OCI-M1 (cell line): ENCODE data around the gene RPTOR.
"Not testable (repeated sequence)": the region's sequence is repeated elsewhere in the genome, so short reads cannot be mapped to it uniquely, and the experiment has no call there.

Experiments used
- DNase-seq: peaks from one replicate; lab custom pipeline; 2025; lab: John Stamatoyannopoulos, UW

The RPTOR gene

DNA sequence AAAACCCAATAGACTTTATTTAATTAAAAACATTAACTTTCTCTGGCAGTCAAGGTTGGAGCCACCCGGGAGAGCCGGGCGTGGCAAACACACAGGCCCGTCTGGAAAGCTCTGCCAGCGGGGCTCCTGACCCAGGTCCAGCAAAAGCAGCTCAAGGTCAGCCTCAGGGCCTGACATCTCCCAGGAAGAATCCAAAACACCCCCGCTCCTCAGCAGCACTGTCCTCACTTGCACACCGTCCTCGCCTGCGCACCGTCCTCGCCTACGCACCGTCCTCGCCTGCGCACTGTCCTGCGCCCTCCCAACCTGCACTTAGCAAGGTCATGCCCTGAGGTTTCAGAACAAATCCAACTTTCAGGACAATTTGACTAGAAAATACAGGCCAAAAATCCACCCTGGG, 31.4 kb upstream of the RPTOR start:
- no peak for DNase-seq

DNA sequence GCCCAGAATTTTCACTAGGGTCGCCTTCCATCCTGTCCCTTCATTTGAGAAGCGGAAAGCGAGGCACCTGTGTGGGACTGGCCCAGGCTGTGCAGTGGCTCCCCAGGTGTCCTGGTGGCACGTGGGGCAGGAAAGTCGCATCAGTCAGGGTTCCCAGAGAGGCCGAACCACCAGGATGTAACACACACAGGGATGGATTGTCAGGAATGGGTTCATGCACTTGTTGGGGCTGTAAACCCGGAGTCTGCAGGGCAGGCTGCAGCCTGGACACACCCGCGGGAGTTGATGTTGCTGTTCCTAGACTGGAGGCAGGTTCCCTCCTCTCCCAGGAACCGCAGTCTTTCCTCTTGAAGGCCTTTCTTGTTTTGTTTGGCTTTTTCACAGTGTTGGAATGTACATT, 30.7 kb upstream of the RPTOR start:
- DNase-seq, result no peak

DNA sequence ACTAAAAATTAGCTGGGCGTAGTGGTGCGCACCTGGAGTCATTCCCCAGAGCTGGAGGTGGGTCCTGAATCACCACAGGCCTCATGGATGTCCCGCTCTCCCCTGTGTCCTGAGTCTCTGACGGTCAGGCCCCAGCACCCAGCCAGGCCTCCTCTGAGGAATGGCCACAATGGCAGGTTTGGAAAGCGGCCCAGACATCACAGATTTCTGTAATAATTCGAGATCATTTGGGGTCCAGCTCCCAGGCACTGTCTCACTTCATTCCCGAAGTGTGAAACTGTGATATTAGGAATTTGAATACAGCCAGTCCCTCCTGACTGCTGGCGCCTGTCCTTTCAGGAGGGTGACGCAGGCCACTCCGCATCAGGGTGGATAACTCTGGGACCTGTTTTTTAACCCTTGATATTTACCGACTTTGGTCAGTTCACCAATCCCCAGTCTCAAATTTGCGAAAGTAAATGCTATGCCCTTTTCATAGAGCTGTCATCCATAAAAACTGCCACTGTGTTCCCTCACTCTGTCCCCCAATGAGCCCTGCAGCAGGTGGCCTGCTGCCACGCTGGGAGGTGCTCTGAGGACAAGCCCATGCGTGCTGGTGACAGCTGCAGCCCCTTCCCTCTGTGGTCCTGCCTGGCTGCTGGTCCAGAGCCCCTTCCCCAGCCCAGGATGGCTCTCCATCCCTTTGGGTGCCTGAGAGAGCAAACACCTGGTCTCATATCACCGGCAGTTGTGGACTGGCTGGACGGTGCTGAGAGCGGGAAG, 28.3 kb upstream of the RPTOR start:
- no peak for DNase-seq

DNA sequence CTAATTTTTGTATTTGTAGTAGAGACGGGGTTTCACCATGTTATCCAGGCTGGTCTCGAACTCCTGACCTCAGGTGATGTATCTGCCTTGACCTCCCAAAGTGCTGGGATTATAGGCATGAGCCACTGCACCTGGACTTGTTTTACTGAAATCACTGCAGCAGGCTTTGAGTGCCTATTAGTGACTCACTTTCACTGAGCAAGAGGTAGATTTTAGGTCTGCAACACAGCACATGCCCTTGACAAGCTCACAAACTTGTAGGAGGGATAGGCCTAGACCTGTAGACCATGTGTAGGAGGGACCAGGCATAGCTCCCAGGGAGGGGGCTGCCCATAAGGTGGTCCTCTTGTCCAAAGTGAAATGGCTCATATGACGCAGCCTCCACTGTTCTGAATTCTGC, 27.0 kb upstream of the RPTOR start:
- DNase-seq, result no peak

DNA sequence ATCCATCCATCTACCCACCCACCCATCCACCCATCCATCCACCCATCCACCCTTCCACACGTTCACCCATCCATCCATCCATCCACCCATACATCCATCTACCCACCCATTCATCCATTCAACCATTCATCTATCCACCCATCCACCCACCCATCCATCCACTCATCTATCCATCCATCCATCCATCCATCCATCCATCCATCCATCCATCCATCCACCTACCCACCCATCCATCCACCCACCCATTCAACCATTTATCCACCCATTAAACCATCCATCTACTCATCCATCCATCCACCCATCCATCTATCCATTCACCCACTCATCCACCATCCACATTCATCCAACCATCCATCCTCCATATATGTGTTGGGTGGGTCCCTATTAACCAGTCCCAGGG, 26.2 kb upstream of the RPTOR start:
- DNase-seq, result no peak

DNA sequence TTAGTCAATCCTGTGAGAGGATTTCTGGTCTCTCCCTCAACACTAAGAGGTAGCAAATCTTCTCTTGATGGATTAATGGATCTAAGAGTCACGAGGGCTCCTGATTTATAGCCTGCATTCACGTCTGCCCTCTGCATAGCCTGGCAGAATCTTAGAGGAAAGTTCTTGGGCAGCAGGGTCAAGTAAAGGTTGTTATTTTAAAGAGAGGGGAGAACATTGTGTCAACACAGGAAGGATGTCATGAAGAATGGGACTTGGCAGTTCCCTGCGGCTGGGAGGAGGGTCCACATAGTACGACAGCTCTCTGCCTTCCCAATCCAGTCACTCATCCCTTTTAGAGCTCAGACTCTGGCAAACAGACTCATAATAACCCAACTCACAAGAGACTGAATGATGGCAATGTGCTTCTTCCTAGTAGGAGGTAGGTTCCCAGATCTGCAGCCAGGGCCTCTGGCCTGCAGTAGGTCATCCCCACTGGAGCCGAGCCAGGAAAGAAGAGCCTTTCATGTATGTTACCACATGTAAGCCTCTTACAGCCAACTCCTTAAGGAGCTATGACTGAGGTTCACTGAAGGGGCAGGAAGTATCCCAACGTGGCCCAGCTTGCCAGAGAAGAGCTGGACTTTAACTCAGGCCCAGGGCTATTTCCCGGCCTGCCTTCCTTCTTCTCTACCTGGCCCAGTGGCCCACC, 25.4 kb upstream of the RPTOR start:
- DNase-seq, result no peak

DNA sequence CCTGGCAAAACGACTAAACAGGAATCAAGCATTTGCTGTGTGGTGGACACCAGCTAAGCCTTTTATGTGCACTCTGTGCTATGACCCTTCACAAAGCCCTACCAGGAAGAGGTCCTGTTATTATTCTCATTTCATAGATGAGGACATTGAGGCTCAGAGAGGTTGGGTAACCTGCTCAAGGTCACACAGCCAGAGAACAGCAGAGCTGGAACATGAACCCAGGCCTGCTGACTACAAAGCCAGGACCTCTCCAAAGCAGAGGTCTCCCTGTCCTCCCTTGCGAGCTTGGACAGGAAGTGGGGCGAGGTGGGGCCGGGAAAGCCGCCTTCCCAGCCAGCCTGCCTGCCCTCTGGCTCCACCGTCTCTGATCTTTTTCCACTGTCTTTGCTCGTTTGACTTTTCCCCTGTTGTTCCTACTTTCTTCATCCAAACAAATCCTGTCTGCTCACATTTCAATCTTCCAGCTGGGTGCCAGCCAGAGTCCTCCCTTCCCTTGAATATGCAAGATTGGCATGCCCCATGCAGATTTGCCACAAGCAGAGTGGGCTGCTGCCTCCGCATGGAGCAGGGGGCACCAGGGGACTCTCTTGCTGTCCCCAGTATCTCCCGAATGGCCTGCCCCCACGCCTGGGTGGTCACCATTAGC, 23.7 kb upstream of the RPTOR start:
- DNase-seq, result no peak

DNA sequence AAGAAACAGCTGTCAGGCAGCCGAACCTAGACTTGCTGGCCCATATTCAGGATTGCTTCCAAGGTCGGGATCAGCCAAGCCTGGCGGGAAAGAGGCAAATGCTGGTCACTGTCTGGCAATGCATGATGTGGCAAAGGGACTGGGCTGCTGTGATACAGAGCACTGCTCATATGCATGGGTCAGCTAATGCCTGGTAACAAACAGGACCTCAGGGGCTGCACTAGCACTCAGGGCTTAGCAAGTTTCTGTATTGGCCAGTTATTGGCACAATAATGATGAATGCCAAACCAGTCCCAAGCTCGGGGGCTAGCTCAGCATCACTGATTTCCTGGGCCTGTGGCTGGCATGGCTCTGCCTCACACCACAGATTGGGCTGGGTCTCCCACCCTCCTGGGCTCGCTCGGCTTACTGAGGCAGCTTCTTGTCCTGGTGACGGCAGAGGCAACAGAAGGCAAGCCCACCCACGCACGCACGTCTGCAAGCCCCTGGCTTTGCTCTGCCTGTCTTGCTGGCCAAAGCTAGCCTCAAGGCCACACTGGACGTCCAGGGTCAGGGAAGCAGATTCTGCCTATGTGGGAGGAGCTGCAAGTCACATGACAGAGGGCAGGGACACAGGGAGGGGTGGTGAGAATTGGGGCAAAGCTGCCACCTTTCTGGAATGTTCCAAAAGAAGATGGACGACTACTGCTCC, 21.4 kb upstream of the RPTOR start:
- no peak for DNase-seq

DNA sequence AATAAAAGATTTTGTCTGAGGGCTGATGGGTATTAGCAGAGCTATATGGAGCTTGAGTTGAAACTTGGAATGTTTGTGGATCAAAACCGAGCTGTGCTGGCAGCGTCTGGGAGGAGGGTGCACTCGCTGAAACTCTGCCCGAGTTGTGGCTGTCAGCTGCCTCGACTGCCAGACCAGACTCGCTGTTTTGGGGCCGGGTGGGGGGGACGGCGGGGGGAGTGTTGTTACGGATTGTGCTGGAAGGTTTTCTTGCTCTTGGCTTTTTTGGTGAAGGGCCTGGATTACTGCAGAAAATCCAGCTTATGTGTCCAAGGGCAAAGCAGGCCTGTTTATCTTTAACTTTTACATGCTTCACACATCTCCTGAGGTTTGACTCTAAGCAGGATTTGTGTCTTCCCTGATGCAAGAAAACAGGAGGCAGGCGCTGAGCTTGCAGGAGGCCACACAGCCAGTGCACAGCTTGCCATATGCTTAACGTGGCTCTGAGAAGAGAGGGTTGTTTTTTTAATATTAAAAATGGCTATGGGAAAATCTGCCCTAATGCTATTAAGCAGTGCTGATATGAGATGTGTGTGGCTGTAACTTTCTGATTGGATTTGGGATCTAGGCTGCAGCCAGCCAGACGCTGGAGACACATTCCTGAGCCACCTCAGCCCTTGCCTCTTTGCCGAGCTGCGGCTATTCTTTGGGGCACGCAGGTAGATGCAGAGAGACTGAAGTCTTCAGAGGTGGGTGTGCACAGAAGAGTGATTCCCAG, 20.5 kb upstream of the RPTOR start:
- no peak for DNase-seq

DNA sequence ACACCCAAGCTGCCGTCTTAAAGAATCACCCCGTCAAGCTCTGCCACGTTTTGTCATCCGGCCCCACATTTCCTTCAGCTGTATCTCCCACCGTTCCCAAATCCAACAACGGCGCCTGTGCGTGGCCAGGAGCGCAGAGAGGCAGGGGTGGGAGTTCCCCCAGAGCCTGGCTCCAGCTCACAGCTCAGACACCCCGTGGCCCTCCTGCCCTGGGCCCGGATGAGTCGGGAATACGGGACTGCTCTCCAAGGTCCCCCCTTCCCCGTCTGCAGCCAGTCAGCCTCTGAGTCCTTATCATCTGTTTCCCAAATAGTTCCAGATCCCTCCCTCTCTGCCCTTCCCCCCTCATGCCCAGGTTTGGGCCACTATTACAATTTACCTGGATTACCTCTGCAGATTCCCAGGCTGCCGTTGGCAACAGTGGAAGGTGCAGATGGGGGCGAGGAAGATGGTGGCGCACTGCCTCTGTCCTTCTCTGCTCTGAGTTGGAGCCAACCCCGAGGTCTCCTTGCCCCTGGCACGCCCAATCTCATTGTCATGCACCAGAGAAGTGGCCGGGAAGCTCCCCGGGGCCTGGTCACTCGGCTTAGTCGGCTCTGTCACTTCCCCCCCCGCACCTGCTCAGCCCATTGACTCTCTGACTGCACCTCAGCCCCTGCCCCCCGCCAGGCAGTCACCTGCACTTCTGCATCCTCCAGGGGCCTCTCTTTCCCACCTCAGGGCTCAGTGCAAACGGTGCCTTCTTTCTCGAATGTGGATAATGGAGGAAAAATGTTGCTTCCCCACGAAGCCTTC, 18.3 kb upstream of the RPTOR start:
- no peak for DNase-seq

DNA sequence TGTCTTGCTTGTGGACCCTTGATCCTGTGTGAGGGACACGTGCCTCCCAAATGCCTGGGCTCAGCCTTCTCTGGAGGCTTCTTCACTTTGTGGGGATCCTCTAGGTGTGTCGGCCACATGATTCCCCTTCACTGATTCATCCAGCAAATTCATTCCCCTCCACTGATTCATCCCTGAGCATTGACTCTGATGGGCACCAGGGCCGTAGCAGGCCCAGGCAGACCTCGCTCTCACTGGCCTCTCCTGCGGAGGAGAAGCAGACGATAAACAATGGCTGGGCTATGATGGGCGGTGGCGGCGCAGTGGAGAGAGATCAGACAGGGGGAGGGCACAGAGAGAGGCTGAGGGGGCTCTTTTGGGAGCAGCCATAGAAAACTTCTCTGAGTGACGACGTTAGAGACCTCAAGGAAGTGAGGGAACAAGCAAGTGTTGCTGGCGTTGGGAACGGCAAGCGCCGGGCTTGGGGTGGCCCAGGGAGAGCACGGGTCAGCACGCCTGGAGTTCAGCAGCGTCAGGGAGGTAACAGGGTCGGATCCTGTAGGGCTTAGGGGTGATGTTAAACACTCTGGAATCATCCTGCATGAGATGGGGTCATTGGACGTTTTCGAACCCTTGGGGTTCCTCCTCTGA, 17.5 kb upstream of the RPTOR start:
- DNase-seq, result no peak

DNA sequence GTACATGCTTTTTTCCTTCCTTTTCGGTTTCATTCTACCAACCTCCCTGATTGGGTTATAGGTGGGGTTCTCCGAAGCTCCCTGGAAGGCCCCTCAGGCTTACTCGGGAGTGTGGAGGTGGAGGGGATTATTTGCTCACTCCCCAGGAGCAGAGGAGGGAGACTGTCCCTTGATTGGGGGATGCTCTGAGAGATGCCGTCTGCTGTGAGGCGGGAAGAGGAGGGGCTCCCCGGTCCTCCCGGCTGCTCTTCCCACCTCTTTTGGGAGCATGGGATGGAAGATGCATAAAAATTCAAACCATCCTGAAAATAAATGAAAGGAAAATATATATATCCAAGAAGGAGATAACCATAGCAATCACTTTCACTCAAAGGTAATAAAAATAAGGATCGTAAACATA, 16.1 kb upstream of the RPTOR start:
- DNase-seq, result no peak

DNA sequence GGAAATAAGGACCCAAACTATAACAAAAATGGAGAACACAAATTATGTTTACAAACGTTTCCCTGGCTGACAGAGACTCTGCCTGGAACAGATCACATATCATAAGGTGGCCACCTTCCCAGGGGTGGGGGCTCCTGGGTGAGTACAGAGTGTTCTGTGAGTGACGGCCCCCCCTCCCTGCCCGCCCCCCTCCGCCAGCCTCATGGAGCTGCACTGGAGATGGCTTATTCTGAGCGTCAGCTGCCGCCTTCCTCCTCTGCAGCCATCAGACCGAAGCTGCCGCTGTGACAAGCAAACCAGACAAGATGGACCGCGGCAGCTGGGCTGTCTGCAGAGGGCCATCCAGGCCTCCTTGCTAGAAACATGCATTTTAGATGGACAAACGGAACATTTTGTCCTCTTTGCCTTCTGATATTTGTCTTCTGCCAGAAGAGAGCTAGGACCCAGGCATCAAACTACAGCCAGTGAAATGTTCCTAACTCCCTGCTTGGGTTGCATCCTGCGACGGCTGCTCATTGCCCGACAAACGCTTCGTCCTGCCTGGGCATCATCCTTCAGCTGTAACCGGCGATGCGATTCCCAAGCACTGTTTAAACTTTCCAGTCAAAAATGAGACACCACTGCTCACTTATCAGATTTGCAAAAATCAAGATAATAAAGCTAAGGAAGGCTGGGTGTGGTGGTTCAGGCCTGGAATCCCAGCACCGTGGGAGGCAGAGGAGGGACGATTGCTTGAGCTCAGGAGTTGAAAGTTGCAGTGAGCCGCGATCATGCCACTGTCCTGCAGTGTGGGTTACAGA, 15.3 kb upstream of the RPTOR start:
- no peak for DNase-seq

DNA sequence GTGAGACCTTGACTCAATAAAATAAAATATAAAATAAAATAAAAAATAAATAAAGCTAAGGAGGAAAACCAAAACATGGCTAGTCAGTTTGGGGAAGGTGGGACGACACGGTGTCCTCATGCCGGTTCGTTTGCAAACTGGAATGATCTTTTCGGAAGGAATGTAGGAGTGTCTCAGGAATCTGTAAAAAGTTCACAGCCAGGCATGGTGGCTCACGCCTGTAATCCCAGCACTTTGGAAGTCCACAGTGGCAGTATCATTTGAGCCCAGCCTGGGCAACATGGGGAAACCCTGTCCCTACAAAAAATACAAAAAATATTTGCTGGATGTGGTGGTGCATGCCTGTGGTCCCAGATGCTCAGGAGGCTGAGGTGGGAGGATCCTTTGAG, 14.7 kb upstream of the RPTOR start:
- DNase-seq, result no peak

DNA sequence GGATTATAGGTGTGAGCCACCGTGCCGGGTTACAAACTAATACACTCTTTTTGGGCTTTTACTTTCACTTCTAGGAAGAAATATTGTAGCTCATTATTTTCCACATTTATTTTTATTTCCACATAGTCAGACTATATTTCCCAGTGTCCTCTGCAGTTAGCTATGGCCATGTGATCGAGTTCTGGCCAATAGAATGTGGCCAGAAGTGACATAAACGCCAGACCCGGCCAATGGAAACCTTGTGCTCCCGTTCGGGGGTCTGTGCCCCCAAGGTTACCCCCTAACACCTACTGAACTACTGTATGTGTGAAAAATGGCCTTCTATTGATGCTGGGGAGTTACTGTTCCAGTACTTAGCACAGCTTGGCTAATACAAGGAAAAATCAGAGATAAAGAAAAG, 13.2 kb upstream of the RPTOR start:
- DNase-seq, result peak; percentile 54

DNA sequence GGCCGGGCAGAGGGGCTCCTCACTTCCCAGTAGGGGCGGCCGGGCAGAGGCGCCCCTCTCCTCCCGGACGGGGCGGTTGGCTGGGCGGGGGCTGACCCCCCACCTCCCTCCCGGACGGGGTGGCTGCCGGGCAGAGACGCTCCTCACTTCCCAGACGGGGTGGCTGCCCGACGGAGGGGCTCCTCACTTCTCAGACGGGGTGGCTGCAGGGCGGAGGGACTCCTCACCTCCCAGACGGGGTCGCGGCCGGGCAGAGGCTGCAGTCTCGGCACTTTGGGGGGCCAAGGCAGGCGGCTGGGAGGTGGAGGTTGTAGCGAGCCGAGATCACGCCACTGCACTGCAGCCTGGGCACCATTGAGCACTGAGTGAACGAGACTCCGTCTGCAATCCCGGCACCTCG, 7.3 kb upstream of the RPTOR start:
- not testable (repeated sequence) for DNase-seq

DNA sequence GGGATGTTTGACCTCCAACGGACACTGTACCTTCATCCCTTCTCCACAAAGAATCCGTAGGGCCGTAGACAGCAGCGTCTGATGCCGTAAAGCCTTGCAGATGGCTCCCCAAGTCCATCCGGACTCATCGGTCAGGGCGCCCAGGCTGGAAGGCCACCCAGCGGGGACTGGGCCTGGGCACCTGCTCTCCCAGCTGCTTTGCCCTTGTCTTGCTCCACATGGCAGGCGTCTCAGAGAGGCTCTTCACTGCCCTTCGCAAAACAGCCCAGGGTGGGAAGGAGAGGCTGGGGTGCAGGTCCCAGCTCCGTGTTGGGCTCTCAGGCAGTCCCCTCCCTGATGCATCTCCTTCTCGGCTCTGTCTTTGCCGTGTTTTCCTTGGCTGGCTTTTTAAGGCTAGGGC, 6.2 kb upstream of the RPTOR start:
- DNase-seq, result no peak

DNA sequence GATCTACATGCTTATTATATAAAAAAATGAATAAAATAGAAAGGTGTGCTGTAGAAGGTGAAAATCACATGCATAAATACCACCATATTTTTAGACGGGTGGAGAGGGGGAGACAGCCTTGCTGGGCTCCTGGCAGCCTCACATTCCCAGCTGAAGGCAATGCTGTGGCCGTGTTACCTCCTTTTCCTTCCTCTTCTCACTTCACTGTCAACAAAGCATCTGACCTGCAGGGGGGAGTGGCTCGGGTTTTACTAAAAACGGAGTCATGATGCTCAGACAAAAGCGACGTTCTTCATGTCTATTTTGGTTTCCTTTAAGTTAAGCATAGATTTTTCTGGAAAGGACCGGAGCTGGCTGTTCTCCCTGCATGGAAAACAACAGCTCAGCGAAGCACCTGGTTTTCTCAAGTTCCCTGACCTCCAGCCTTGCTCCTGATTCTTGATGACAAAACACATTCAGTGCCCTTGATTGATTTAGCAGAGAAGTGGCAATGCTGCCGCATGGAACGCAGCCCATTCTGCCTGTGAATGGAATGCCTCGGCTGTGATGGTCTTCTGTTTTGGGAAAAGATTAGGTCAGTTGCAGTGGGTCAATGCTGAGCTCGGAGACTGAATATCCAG, 5.5 kb upstream of the RPTOR start:
- peak; percentile 40 for DNase-seq

DNA sequence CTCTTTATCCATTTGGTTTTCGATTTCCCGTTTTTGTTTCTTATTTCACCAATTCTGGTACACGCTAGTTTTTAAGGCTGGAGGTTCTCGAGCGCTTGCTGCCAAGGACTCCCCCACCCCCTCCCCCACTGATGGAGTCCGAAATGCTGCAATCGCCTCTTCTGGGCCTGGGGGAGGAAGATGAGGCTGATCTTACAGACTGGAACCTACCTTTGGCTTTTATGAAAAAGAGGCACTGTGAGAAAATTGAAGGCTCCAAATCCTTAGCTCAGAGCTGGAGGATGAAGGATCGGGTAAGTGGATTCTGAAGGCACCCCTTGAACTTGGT, 825 bp downstream of the RPTOR start:
- DNase-seq, result peak; percentile 71

DNA sequence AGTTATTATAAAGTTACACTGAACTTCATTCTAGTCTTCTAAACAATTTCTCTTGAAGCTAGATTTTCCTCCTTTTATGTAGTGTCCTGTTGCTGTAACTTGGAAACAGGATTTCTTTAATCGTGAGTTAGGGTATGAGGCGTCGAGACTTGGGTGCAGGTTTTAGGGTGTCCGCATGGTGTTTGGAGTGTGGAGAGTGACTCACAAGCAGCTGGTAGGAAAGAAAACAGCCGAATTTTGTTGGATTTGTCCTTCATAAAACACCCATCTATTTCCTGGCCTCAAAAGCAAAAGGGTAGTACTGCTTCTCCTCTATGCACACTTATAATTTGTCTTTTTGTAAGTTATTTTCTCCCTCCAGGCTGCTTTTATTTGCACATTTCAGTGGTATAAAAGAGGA, 1.6 kb downstream of the RPTOR start:
- DNase-seq, result peak; percentile 64
